Keratinocyte (primary cell): ENCODE data around the gene SLFNL1. TPM values are rescaled to one million over a fixed set of nuclear protein-coding genes. Genes with fewer than 3 reads are reported as not detected.

Source experiments
- DNase-seq: peaks from one replicate; pipeline ENCODE4 v3.0.0-alpha.2; 2011; ENCODE audit warnings: low read depth, missing footprints, low spot score
- FAIRE-seq: peaks from 2 replicates; lab custom pipeline; 2011; peaks lifted over from hg19 to GRCh38; lab: Jason Lieb, UNC
- H2AFZ ChIP-seq: 2 replicates; pipeline ENCODE4 v1.6.0; 2012; ENCODE audit warnings: low read length, control low read depth, inconsistent platforms; ENCODE audit not compliant: control insufficient read depth
- H3K27ac ChIP-seq: 2 replicates; pipeline ENCODE4 v1.5.1; 2011; ENCODE audit warnings: low read length; ENCODE audit not compliant: control insufficient read depth, insufficient read depth
- H3K27me3 ChIP-seq: 3 replicates; pipeline ENCODE4 v1.6.0; 2011; ENCODE audit warnings: low read length; ENCODE audit not compliant: control insufficient read depth, insufficient read depth; ENCODE audit errors: extremely low read depth
- H3K36me3 ChIP-seq, 2 experiments: 2 replicates in 1 of 2; 3 replicates in 1 of 2; pipeline ENCODE4 v1.5.1; 2011; ENCODE audit warnings: low read length in 2 of 2, mild to moderate bottlenecking in 1 of 2; ENCODE audit not compliant: control insufficient read depth in 2 of 2, insufficient read depth in 2 of 2; ENCODE audit errors: extremely low read depth in 1 of 2
- H3K4me1 ChIP-seq: 3 replicates; pipeline ENCODE4 v1.5.1; 2011; ENCODE audit warnings: low read length; ENCODE audit not compliant: control insufficient read depth, insufficient read depth; ENCODE audit errors: extremely low read depth
- H3K4me2 ChIP-seq: 3 replicates; pipeline ENCODE4 v1.6.0; 2011; ENCODE audit warnings: low read depth, low read length; ENCODE audit not compliant: control insufficient read depth, insufficient read depth; ENCODE audit errors: extremely low read depth
- H3K4me3 ChIP-seq, 3 experiments: fragments of 200-600 bp in 1 of 3; sonication (generic) in 1 of 3; 2 replicates in 2 of 3; 3 replicates in 1 of 3; pipeline ENCODE4 v1.5.1; 2011 to 2016; ENCODE audit warnings: low read length in 3 of 3, mild to moderate bottlenecking in 3 of 3, control low read depth in 2 of 3, inconsistent platforms in 1 of 3, low read depth in 1 of 3, mixed read lengths in 1 of 3, mixed run types in 1 of 3, moderate library complexity in 1 of 3; ENCODE audit not compliant: control insufficient read depth in 2 of 3, insufficient read depth in 2 of 3; ENCODE audit errors: extremely low read depth in 1 of 3
- H3K79me2 ChIP-seq: 2 replicates; pipeline ENCODE4 v1.6.0; 2012; ENCODE audit warnings: low read length; ENCODE audit not compliant: control insufficient read depth, insufficient read depth
- H3K9ac ChIP-seq: 3 replicates; pipeline ENCODE4 v1.6.0; 2011; ENCODE audit warnings: low read length; ENCODE audit not compliant: control insufficient read depth, insufficient read depth; ENCODE audit errors: extremely low read depth
- H3K9me1 ChIP-seq: 3 replicates; pipeline ENCODE4 v1.6.0; 2011; ENCODE audit warnings: low read length; ENCODE audit not compliant: control insufficient read depth, insufficient read depth; ENCODE audit errors: extremely low read depth
- H3K9me3 ChIP-seq: 2 replicates; pipeline ENCODE4 v1.5.1; 2012; ENCODE audit warnings: low read depth, low read length; ENCODE audit not compliant: control insufficient read depth
- H4K20me1 ChIP-seq: 3 replicates; pipeline ENCODE4 v1.6.0; 2011; ENCODE audit warnings: low read length; ENCODE audit not compliant: control insufficient read depth, insufficient read depth; ENCODE audit errors: extremely low read depth
- EZH2 ChIP-seq: IDR thresholded peaks from one replicate; pipeline ENCODE4 v1.6.1; 2012; ENCODE audit warnings: inconsistent platforms, mild to moderate bottlenecking, low read length, moderate library complexity
- dilution Hi-C: fragments of 300-500 bp; cut with MboI; formaldehyde crosslinking; loops from one replicate; pipeline ENCODE4 v1.7.0; 2020; ENCODE audit warnings: low sequenced_read_pairs; ENCODE audit not compliant: extremely low pct_ligation_motif_present
- polyA plus RNA-seq, 5 experiments: library from polyadenylated mRNA; depleted of rRNA in 3 of 5; stranded (reverse) in 3 of 5; stranded (forward) in 1 of 5; unstranded in 1 of 5; fragments of >200 nt; gene quantifications; 1 replicate in 1 of 5; 2 replicates in 3 of 5; 3 replicates in 1 of 5; pipeline versions ENCODE4 v1.2.1 to v1.2.3, GENCODE V29; 2011 to 2012; ENCODE audit warnings: missing spikeins in 2 of 5, low read depth in 1 of 5, low replicate concordance in 1 of 5
- TF ChIP-seq, protein P1 (sequence below), 3 experiments: IDR thresholded peaks in 1 of 3; conservative IDR thresholded peaks in 1 of 3; optimal IDR thresholded peaks in 1 of 3; 2 replicates in 2 of 3; 3 replicates in 1 of 3; pipeline versions ENCODE3 to v1.5.1; 2011; ENCODE audit warnings: low read length in 3 of 3, mild to moderate bottlenecking in 3 of 3, moderate library complexity in 2 of 3, control low read depth in 1 of 3, inconsistent platforms in 1 of 3; ENCODE audit not compliant: insufficient read depth in 2 of 3; ENCODE audit errors: extremely low read depth in 1 of 3

SLFNL1 gene
- polyA plus RNA-seq, 1 donor (not counting 4 experiments of a cell fraction or from before 2014, with no cell fraction given) = not detected

DNA sequence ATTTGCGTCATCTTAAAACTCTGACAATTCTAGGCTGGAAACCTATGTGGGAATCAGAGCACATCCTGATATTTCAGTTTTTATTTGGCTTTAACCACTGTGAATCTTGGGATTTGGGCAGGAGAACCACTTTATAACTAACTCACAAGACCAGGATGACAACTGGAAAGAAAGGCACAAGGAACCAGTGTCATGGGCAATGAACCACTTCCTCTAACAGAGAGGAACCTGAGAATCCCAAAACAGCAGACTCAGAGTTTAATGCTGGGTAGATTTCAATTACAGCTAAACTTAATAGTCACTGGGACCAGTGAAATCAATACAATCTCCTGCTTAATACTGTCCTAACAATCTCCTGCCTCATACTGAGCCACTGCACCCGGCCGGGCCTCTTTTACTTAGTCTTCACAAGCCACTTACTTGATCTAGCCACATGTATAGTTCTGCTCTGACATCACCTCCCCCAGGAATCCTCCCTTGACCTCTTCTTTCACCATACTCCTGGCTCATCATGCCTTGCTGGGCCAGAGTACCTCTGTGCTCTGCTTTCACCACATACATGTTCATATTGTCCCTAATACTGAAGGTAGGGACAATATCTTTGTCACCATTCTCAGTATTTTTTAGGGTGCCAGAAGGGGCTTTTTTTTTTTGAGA lies 20.2 kb upstream of the SLFNL1 start:
- Histone ChIP-seq H3K27me3 (no peaks in the 10 kb centered on the region), H3K4me1 (peaks cover 29% of the 10 kb centered on the region), H3K36me3 (peaks cover 9 to 12% of the 10 kb centered on the region in 2 experiments), H3K9me3 (no peaks in the 10 kb centered on the region), H3K27ac (no peak overlapping the region), H3K4me3 (no peak overlapping the region), H3K4me2 (no peak overlapping the region), H2AFZ (no peak overlapping the region), H3K9me1 (no peaks in the 10 kb centered on the region), H3K79me2 (no peaks in the 10 kb centered on the region), H4K20me1 (no peaks in the 10 kb centered on the region), H3K9ac (no peak overlapping the region)
- no peak for FAIRE-seq
- no peak for DNase-seq
- TF ChIP-seq, protein P1, sequence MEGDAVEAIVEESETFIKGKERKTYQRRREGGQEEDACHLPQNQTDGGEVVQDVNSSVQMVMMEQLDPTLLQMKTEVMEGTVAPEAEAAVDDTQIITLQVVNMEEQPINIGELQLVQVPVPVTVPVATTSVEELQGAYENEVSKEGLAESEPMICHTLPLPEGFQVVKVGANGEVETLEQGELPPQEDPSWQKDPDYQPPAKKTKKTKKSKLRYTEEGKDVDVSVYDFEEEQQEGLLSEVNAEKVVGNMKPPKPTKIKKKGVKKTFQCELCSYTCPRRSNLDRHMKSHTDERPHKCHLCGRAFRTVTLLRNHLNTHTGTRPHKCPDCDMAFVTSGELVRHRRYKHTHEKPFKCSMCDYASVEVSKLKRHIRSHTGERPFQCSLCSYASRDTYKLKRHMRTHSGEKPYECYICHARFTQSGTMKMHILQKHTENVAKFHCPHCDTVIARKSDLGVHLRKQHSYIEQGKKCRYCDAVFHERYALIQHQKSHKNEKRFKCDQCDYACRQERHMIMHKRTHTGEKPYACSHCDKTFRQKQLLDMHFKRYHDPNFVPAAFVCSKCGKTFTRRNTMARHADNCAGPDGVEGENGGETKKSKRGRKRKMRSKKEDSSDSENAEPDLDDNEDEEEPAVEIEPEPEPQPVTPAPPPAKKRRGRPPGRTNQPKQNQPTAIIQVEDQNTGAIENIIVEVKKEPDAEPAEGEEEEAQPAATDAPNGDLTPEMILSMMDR (optimal IDR thresholded peaks at IDR 0.05 in 1 of 3, IDR thresholded peaks at IDR 0.05 in 1 of 3, conservative IDR thresholded peaks at IDR 0.05 in 1 of 3; ENCODE audit: extremely low read depth in 1 of 3, insufficient read depth in 2 of 3, low read length in 3 of 3) = no peak
- dilution Hi-C loops = no loop called here

- H4K20me1 ChIP-seq = no peaks in the 10 kb centered on the region
- H3K36me3 ChIP-seq = peaks cover 25 to 26% of the 10 kb centered on the region in 2 experiments
- no peak overlapping the region for H3K9ac ChIP-seq
- no peak overlapping the region for H2AFZ ChIP-seq
- no peaks in the 10 kb centered on the region for H3K79me2 ChIP-seq
- TF ChIP-seq, protein P1 (optimal IDR thresholded peaks at IDR 0.05 in 1 of 3, IDR thresholded peaks at IDR 0.05 in 1 of 3, conservative IDR thresholded peaks at IDR 0.05 in 1 of 3; ENCODE audit: extremely low read depth in 1 of 3, insufficient read depth in 2 of 3, low read length in 3 of 3) = peak in 2 of 3 experiments; percentile 17 to 27
- no peak for TF ChIP-seq EZH2
- no peaks in the 10 kb centered on the region for H3K9me1 ChIP-seq
- H3K9me3 ChIP-seq = no peaks in the 10 kb centered on the region
- DNase-seq = no peak
- no peak overlapping the region for H3K27ac ChIP-seq
- no peaks in the 10 kb centered on the region for H3K27me3 ChIP-seq
- no peaks in the 10 kb centered on the region for H3K4me1 ChIP-seq
- H3K4me3 ChIP-seq = no peak overlapping the region
- no peak for FAIRE-seq
- dilution Hi-C loops = no loop called here
- H3K4me2 ChIP-seq = no peak overlapping the region
Measured at GRCh38 chr1:41038110-41038509, 16.6 kb upstream of the SLFNL1 start.
